Ascending aorta (tissue), 2 donors: Measurements from ENCODE around the gene BRF1. TPM values are rescaled to one million over a fixed set of nuclear protein-coding genes. Genes with fewer than 3 reads are reported as not detected.
A peak's percentile ranks its signal among the peaks of the same experiment; 100 is the strongest.

Experiments
- DNase-seq, 2 donors: peaks; one replicate each; pipeline ENCODE4 v3.0.0-alpha.2; 2019; ENCODE audit warnings: low spot score in 2 of 2
- H3K27ac ChIP-seq, 2 donors: fragments of 200-600 bp; sonication (generic); one replicate each; pipeline ENCODE4 v1.5.1; 2016 to 2017; ENCODE audit warnings: mild to moderate bottlenecking in 1 of 2
- H3K27me3 ChIP-seq: fragments of 200-600 bp; sonication (generic); one replicate; pipeline ENCODE4 v1.5.1; 2017
- H3K36me3 ChIP-seq, 2 donors: fragments of 200-600 bp; sonication (generic); one replicate each; pipeline ENCODE4 v1.5.1; 2016
- H3K4me1 ChIP-seq, 2 donors: fragments of 200-600 bp; sonication (generic); one replicate each; pipeline ENCODE4 v1.5.1; 2016 to 2017; ENCODE audit warnings: mild to moderate bottlenecking in 1 of 2
- H3K4me3 ChIP-seq, 2 donors: fragments of 200-600 bp; sonication (generic); one replicate each; pipeline ENCODE4 v1.5.1; 2016 to 2017; ENCODE audit warnings: mild to moderate bottlenecking in 1 of 2
- H3K9me3 ChIP-seq, 2 donors: fragments of 200-600 bp; sonication (generic); one replicate each; pipeline ENCODE4 v1.5.1; 2016
- intact Hi-C: fragments of 100-400 bp; cut with DNase I; formaldehyde crosslinking; loops from one replicate; pipeline ENCODE4 v1.15.1; 2023
- total RNA-seq: library from RNA; depleted of rRNA; stranded (reverse); fragments of >200 nt; gene quantifications from one replicate; pipeline ENCODE4 v1.1.0, GENCODE V29; 2016
- TF ChIP-seq, protein P1 (sequence below), 3 experiments: fragments of 200-600 bp in 2 of 3; fragments of 450-650 bp in 1 of 3; sonication (generic) in 2 of 3; IDR thresholded peaks; one replicate each; pipeline ENCODE4 v1.5.1; 2016 to 2019; ENCODE audit warnings: antibody characterized with exemption in 3 of 3, mild to moderate bottlenecking in 1 of 3, moderate library complexity in 1 of 3

BRF1 gene
- total RNA-seq, 1 donor from 2014 or later: 60.9 TPM

GRCh38 chr14:105248368-105249181, 52.2 kb downstream of the BRF1 start, which contains the start of gene BTBD6:
BTBD6 (plus strand) TSS chr14:105248533; CDS start chr14:105248712, 179 bp downstream.
- intact Hi-C loops: loop anchor here (10.0 kb wide), 5 partner anchors 66 to 574 kb away; partner anchors contain the start of genes AHNAK2, CRIP2, MTA1 and PACS2
- no peaks in the 10 kb centered on the region for H3K9me3 ChIP-seq

GRCh38 chr14:105247715-105248367, 53.0 kb downstream of the BRF1 start:
- H3K4me1 ChIP-seq: peaks cover 4 to 17% of the 10 kb centered on the region in 2 donors
- peak overlapping the region; percentile 72 for H3K4me3 ChIP-seq
- no peaks in the 10 kb centered on the region for H3K27me3 ChIP-seq
- H3K9me3 ChIP-seq: no peaks in the 10 kb centered on the region
- intact Hi-C loops: loop anchor here (10.0 kb wide), 5 partner anchors 67 to 573 kb away; partner anchors contain the start of genes AHNAK2, CRIP2, MTA1 and PACS2
- no peak for DNase-seq
- H3K36me3 ChIP-seq: peaks cover 12 to 32% of the 10 kb centered on the region in 2 donors
- TF ChIP-seq, protein P1, sequence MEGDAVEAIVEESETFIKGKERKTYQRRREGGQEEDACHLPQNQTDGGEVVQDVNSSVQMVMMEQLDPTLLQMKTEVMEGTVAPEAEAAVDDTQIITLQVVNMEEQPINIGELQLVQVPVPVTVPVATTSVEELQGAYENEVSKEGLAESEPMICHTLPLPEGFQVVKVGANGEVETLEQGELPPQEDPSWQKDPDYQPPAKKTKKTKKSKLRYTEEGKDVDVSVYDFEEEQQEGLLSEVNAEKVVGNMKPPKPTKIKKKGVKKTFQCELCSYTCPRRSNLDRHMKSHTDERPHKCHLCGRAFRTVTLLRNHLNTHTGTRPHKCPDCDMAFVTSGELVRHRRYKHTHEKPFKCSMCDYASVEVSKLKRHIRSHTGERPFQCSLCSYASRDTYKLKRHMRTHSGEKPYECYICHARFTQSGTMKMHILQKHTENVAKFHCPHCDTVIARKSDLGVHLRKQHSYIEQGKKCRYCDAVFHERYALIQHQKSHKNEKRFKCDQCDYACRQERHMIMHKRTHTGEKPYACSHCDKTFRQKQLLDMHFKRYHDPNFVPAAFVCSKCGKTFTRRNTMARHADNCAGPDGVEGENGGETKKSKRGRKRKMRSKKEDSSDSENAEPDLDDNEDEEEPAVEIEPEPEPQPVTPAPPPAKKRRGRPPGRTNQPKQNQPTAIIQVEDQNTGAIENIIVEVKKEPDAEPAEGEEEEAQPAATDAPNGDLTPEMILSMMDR (IDR thresholded peaks at IDR 0.05): no peak
- peak overlapping the region; percentile 78 to 88 for H3K27ac ChIP-seq

More at GRCh38 chr14:105248368-105249181, 52.2 kb downstream of the BRF1 start, which contains the start of gene BTBD6:
- Histone ChIP-seq H3K4me3 (peak within 1 kb of the TSS; percentile 72), H3K4me1 (peaks cover 4 to 17% of the 10 kb centered on the region in 2 donors), H3K27ac (peak within 1 kb of the TSS; percentile 84 to 88), H3K36me3 (peaks cover 12 to 35% of the 10 kb centered on the region in 2 donors), H3K27me3 (no peaks in the 10 kb centered on the region)
- TF ChIP-seq, protein P1 (IDR thresholded peaks at IDR 0.05): no peak
- DNase-seq: peak; percentile 37 to 91

GRCh38 chr14:105247026-105247425, 53.8 kb downstream of the BRF1 start:
- H3K4me1 ChIP-seq: peaks cover 4 to 17% of the 10 kb centered on the region in 2 donors
- H3K9me3 ChIP-seq: no peaks in the 10 kb centered on the region
- no peak overlapping the region for H3K27ac ChIP-seq
- TF ChIP-seq, protein P1 (IDR thresholded peaks at IDR 0.05): no peak
- no peaks in the 10 kb centered on the region for H3K27me3 ChIP-seq
- no peak overlapping the region for H3K4me3 ChIP-seq
- DNase-seq: no peak
- intact Hi-C loops: loop anchor here (10.0 kb wide), 5 partner anchors 68 to 572 kb away; partner anchors contain the start of genes AHNAK2, CRIP2, MTA1 and PACS2
- peaks cover 12 to 25% of the 10 kb centered on the region in 2 donors for H3K36me3 ChIP-seq

- peaks cover 4 to 10% of the 10 kb centered on the region in 2 donors for H3K4me1 ChIP-seq
- intact Hi-C loops: loop anchor here (10.0 kb wide), 5 partner anchors 70 to 570 kb away; partner anchors contain the start of genes AHNAK2, CRIP2, MTA1 and PACS2
- no peak overlapping the region for H3K27ac ChIP-seq
- H3K27me3 ChIP-seq: no peaks in the 10 kb centered on the region
- peaks cover 5 to 16% of the 10 kb centered on the region in 2 donors for H3K36me3 ChIP-seq
- TF ChIP-seq, protein P1 (IDR thresholded peaks at IDR 0.05): no peak
- H3K4me3 ChIP-seq: no peak overlapping the region
- no peaks in the 10 kb centered on the region for H3K9me3 ChIP-seq
- no peak for DNase-seq
Measured at GRCh38 chr14:105244334-105244733, 56.5 kb downstream of the BRF1 start.

GRCh38 chr14:105241641-105242040, 59.2 kb downstream of the BRF1 start:
- intact Hi-C loops: loop anchor here (10.0 kb wide), 5 partner anchors 73 to 567 kb away; partner anchors contain the start of genes AHNAK2, CRIP2, MTA1 and PACS2
- Histone ChIP-seq H3K4me1 (no peaks in the 10 kb centered on the region), H3K27ac (no peak overlapping the region), H3K36me3 (peaks cover 5 to 16% of the 10 kb centered on the region in 2 donors), H3K4me3 (no peak overlapping the region), H3K27me3 (no peaks in the 10 kb centered on the region), H3K9me3 (no peaks in the 10 kb centered on the region)
- no peak for DNase-seq
- TF ChIP-seq, protein P1 (IDR thresholded peaks at IDR 0.05): no peak
